IgD-negative memory B cell (primary cell): ENCODE measurements around the gene SCAP. TPM values are rescaled to one million over a fixed set of nuclear protein-coding genes. Genes with fewer than 3 reads are reported as not detected.
A peak's percentile ranks its signal among the peaks of the same experiment; 100 is the strongest.
"Not testable (repeated sequence)": the region's sequence is repeated elsewhere in the genome, so short reads cannot be mapped to it uniquely, and the experiment has no call there.

Experiments used
- H3K27ac Mint-ChIP-seq, 3 donors: one replicate each; pipeline ENCODE4 v1.8.0; 2020 to 2022; ENCODE audit warnings: mild to moderate bottlenecking in 3 of 3, mixed read lengths in 3 of 3, moderate library complexity in 1 of 3
- H3K27me3 Mint-ChIP-seq: one replicate; pipeline ENCODE4 v1.8.0; 2021; ENCODE audit warnings: mixed read lengths
- H3K36me3 Mint-ChIP-seq: one replicate; pipeline ENCODE4 v1.8.0; 2020; ENCODE audit warnings: mild to moderate bottlenecking, mixed read lengths
- H3K4me1 Mint-ChIP-seq, 3 donors: one replicate each; pipeline ENCODE4 v1.8.0; 2020 to 2022; ENCODE audit warnings: mixed read lengths in 3 of 3, mild to moderate bottlenecking in 1 of 3
- H3K4me3 Mint-ChIP-seq, 4 donors: one replicate each; pipeline ENCODE4 v1.8.0; 2020 to 2022; ENCODE audit warnings: mild to moderate bottlenecking in 4 of 4, mixed read lengths in 4 of 4, moderate library complexity in 3 of 4
- H3K9me3 Mint-ChIP-seq, 3 donors: one replicate each; pipeline ENCODE4 v1.8.0; 2020 to 2021; ENCODE audit warnings: mixed read lengths in 3 of 3, mild to moderate bottlenecking in 1 of 3
- polyA plus RNA-seq: library from polyadenylated mRNA; unstranded; fragments of 300-500 nt; fragmentation: Illumina TruSeq; gene quantifications from one replicate; pipeline ENCODE4 v1.2.3, GENCODE V29; 2021

The SCAP gene
- polyA plus RNA-seq, 1 donor from 2014 or later: 38.7 TPM

DNA sequence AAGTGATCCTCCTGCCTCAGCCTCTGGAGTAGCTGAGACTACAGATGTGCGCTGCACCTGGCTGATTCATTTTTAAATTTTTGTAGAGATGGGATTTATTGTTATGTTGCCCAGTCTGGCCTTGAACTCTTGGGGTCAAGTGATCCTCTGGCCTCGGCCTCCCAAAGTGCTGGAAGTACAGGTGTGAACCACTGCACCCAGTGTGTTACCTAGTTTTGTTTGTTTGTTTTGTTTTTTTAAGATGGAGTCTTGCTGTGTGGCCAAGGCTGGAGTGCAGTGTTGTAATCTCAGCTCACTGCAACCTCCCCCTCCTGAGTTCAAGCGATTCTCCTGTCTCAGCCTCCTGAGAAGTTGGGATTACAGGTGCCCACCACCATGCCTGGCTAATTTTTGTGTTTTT is 82.8 kb downstream of the SCAP start:
- peaks cover 4% of the 10 kb centered on the region for H3K36me3 Mint-ChIP-seq
- no peak overlapping the region for H3K4me3 Mint-ChIP-seq
- no peaks in the 10 kb centered on the region for H3K27me3 Mint-ChIP-seq
- no peaks in the 10 kb centered on the region for H3K9me3 Mint-ChIP-seq
- no peak overlapping the region for H3K27ac Mint-ChIP-seq
- peaks cover 7 to 19% (median 13%) of the 10 kb centered on the region in 3 donors for H3K4me1 Mint-ChIP-seq

DNA sequence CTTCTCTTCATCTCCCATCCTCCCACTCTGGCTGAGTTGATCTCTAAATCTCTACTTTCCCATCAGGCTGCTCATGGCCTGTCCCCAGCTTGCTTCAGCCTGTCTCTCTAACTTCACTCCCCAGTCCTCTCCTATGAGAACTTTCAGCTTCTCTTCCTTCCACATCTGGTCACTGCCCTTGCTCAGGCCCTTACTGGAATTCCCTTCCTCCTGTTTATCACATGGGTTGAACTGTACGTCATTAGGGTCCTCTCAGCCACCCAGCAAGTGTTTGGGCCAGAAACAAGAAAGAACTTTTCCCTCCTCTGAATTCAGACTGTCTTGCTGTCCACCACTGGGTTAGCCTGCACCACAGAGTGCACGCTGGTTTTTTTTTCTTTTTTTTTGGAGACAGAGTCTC is 89.9 kb downstream of the SCAP start:
- H3K9me3 Mint-ChIP-seq: no peaks in the 10 kb centered on the region

DNA sequence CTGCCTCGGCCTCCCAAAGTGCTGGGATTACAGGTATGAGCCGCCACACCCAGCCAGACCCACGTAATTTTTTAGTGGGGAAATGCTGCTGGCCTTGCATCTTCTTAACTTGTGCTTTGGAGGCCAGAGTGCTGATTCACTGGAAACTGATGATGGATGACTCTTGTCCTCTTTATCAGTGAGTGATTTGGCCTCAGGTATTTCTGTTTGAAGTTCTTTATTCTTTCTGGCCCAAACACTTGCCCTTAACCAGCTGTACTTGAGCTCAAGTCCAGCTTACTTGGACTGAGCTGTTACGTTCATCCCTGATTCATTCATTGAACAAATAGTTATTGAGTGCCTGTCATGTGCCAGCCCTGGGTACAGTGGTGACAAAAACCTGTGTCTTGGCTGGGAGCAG is 90.7 kb downstream of the SCAP start:
- Mint-ChIP-seq H3K9me3 (no peaks in the 10 kb centered on the region), H3K27me3 (no peaks in the 10 kb centered on the region), H3K36me3 (peaks cover 2% of the 10 kb centered on the region), H3K4me1 (peaks cover 28 to 42% (median 28%) of the 10 kb centered on the region in 3 donors), H3K4me3 (peak overlapping the region in 2 of 4 donors; percentile 5 to 80), H3K27ac (peak overlapping the region in 1 of 3 donors; percentile 48)

More for the DNA sequence above, 89.9 kb downstream of the SCAP start:
- Mint-ChIP-seq H3K4me3 (peak overlapping the region in 3 of 4 donors; percentile 23 to 84 (median 80)), H3K27ac (peak overlapping the region in 1 of 3 donors; percentile 48), H3K4me1 (peaks cover 22 to 35% (median 25%) of the 10 kb centered on the region in 3 donors), H3K36me3 (peaks cover 4% of the 10 kb centered on the region), H3K27me3 (no peaks in the 10 kb centered on the region)

DNA sequence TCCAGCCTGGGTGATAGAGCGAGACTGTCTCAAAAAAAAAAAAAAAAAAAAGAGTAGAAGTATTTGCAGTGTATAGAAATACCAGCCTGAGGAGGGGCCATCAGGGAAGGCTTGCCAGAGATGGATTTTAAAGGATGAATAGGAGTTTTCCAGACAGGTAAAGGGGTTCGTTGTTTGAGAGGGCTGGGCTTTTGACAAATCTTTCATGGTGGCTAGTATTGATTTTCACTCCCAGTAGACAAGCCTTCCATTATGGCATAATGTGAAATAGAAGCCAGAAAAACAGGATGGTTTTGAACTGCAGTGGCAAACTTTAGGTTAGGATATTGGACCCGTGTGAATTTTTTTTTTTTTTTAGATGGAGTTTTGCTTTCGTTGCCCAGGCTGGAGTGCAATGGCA is 91.3 kb downstream of the SCAP start:
- H3K36me3 Mint-ChIP-seq: peaks cover 2% of the 10 kb centered on the region
- H3K4me3 Mint-ChIP-seq: peak overlapping the region in 1 of 4 donors; percentile 80
- H3K27ac Mint-ChIP-seq: peak overlapping the region in 1 of 3 donors; percentile 62
- peaks cover 31 to 47% (median 33%) of the 10 kb centered on the region in 3 donors for H3K4me1 Mint-ChIP-seq
- H3K9me3 Mint-ChIP-seq: no peaks in the 10 kb centered on the region
- H3K27me3 Mint-ChIP-seq: no peaks in the 10 kb centered on the region

DNA sequence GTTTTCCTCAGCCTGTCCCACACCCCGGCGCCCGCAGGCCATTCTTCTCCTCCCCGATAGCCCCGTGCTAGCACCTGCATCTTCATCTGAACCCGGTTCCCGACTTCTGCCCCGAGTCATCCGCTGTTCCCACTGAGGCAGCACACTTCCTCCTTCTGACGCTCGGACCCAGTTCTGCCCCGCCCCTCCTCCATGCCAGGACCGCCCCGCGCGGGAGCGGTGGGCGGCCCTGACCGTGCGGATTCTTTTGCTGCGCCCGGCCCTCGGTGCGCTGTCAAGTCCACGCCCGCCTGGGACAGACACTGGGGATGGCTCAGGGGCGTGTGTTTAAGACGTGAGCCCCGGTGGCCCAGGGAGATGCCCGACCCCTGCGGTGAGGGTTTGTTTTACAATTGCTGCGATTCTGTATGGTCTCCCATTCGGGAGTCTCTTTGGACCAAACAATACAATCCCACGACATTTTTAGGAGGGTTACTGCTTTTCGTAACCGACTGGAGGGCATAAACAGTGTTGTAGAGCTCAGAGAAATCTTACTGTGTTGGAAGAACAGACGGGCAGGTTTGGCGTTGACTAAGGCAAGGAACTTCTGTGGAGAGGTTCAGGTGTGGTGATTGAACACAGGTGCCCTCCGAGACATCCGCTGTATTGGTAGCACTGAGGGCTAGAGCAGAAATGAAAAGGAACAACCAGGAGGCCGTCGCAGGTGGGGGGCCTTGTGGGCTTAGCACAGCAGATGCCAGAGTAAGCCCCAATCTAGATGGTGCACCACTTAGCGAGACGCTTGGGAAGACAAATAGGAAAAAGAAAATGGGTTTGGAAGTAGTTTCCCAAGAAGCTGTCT is 94.2 kb downstream of the SCAP start:
- Mint-ChIP-seq H3K4me1 (peaks cover 39 to 42% (median 42%) of the 10 kb centered on the region in 3 donors), H3K27me3 (no peaks in the 10 kb centered on the region)

DNA sequence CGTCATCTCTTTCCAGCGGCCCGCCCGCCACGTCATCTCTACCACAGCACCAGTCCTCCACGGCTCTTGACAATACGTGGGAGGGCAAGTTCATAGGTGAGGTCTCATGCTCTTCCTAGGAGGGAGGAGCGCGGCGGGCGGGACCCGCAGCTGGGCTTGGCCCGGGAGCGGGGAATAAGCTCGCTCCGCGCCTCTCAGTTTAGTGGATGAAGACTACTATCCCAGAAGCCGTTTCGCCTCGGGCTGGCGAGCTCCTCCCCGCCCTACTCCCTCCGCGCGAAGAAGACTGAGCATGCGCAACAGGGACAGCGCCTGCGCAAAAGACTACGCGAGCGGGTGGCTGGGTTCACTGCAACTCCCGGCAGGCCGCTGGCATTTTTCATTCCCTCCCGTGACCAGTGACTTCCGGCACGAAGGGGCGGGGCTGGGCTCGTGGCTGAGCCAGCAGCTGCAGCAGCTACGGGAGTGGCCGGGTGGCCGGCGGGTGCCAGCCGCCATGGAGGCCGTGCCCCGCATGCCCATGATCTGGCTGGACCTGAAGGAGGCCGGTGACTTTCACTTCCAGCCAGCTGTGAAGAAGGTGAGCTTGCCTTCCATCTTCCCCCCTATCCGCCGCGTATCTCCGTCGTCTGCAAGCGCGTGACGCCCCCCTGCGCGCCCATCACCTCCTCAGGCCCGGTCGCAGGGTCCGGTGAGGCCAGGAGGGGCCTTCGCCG is 95.0 kb downstream of the SCAP start, which contains the start of gene PTPN23:
TSS of gene PTPN23 (plus strand) at position 421 of the 716 bp plus-strand sequence. CDS start at position 497, 76 bp downstream.
- Mint-ChIP-seq H3K9me3 (no peaks in the 10 kb centered on the region), H3K4me1 (peaks cover 38 to 40% (median 39%) of the 10 kb centered on the region in 3 donors), H3K27ac (peak within 1 kb of the TSS; percentile 92 to 99 (median 98)), H3K4me3 (peak within 1 kb of the TSS; percentile 97 to 100 (median 98)), H3K27me3 (no peaks in the 10 kb centered on the region), H3K36me3 (peaks cover 2% of the 10 kb centered on the region)

More for the DNA sequence above, 94.2 kb downstream of the SCAP start:
- Mint-ChIP-seq H3K4me3 (peak overlapping the region; percentile 97 to 100 (median 98)), H3K9me3 (no peaks in the 10 kb centered on the region), H3K36me3 (peaks cover 2% of the 10 kb centered on the region), H3K27ac (peak overlapping the region; percentile 92 to 99 (median 98))

DNA sequence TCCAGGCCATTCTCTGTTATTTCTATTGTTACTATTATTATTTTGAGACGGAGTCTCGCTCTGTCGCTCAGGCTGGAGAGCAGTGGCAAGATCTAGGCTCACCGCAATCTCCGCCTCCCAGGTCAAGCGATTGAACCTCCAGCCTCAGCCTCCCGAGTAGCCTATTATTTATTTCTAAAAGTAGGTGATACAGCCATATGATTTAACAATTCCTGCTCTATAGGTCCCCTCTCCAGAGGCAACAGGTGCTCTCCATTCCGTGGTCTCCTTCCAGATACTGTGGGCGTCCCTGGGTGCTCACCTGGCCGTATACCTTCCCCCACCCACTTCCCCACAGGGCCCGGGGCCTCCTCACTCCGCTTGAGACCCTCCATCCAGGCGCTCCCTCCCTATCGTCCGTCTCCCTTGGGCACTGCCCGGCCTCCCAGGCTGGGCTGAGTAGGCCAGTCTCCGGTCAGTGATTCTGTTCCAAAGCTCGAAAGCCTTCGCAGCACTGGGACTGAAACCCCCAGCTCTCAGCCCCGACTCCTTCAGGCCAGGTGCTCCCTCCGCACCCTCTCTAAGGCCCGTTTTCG is 95.6 kb downstream of the SCAP start:
- peak overlapping the region; percentile 97 to 100 (median 98) for H3K4me3 Mint-ChIP-seq
- H3K27ac Mint-ChIP-seq: peak overlapping the region; percentile 92 to 99 (median 98)
- no peaks in the 10 kb centered on the region for H3K9me3 Mint-ChIP-seq
- no peaks in the 10 kb centered on the region for H3K27me3 Mint-ChIP-seq
- H3K36me3 Mint-ChIP-seq: peaks cover 2% of the 10 kb centered on the region
- peaks cover 34 to 38% (median 37%) of the 10 kb centered on the region in 3 donors for H3K4me1 Mint-ChIP-seq

DNA sequence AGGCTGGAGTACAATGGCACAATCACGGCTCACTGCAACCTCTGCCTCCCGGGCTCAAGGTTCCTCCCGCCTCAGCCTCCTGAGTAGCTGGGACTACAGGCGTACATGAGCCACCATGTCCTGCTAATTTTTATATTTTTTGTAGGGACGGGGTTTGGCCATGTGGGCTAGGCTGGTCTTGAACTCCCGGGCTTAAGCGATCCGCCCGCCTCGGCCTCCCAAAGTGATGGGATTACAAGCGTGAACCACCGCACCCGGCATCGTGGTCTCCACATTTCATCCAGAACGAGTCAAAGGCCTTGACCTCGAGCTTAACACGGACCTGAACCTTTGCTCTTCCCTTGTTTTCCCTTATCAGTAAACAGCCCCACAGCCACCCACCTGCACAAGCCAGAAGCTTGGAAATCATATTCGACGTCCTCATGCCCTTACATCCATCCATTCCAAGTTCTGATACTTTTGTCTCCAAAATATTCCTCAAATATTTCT is 96.3 kb downstream of the SCAP start:
- H3K27ac Mint-ChIP-seq: peak overlapping the region in 2 of 3 donors; percentile 92 to 98
- no peaks in the 10 kb centered on the region for H3K9me3 Mint-ChIP-seq
- peak overlapping the region; percentile 97 to 100 (median 98) for H3K4me3 Mint-ChIP-seq
- H3K4me1 Mint-ChIP-seq: peaks cover 34 to 37% (median 35%) of the 10 kb centered on the region in 3 donors
- H3K27me3 Mint-ChIP-seq: no peaks in the 10 kb centered on the region
- peaks cover 2% of the 10 kb centered on the region for H3K36me3 Mint-ChIP-seq

DNA sequence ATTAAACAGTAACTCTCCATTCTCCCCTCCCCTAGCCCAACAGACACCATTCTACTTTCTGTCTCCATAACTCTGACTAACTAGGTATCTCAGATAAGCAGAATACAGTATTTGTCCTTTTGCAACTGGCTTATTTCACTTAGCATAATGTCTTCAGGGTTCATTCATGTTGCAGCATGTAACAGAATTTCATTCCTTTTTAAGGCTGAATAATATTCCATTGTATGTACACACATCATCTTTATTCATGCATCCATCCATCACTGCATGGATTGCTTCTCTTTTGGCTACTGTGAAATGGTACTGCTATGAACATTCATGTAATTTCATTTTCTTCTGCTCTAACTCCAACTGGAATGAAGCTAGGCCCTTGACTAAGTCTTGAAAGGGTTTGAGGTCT is 96.9 kb downstream of the SCAP start:
- H3K4me3 Mint-ChIP-seq: peak overlapping the region in 1 of 4 donors; percentile 25
- peaks cover 33 to 35% (median 34%) of the 10 kb centered on the region in 3 donors for H3K4me1 Mint-ChIP-seq
- H3K27me3 Mint-ChIP-seq: no peaks in the 10 kb centered on the region
- H3K9me3 Mint-ChIP-seq: no peaks in the 10 kb centered on the region
- peaks cover 2% of the 10 kb centered on the region for H3K36me3 Mint-ChIP-seq
- peak overlapping the region in 1 of 3 donors; percentile 39 for H3K27ac Mint-ChIP-seq

DNA sequence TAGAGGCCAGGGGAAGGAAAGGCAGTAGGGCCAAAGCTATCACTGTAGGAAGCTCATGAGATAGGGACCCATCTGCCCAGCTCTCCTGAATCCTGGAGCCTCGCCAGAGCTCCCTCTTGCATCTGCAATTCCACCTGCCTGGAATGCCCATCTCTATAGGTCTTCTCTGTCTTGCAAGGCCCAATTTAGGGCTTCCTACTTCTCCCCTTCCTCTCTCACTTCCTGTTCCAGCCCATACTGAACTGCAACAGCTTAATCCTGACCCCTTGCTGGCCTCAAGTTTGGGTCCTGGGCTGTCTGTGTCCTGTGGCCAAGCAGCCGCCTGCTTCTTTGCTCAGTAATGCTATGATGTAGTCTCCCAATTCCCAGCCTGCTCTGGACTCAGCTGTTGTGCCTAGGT is 98.6 kb downstream of the SCAP start:
- Mint-ChIP-seq H3K27ac (peak overlapping the region in 1 of 3 donors; percentile 50), H3K4me3 (peak overlapping the region in 2 of 4 donors; percentile 65 to 70), H3K4me1 (peaks cover 22 to 25% (median 24%) of the 10 kb centered on the region in 3 donors)

DNA sequence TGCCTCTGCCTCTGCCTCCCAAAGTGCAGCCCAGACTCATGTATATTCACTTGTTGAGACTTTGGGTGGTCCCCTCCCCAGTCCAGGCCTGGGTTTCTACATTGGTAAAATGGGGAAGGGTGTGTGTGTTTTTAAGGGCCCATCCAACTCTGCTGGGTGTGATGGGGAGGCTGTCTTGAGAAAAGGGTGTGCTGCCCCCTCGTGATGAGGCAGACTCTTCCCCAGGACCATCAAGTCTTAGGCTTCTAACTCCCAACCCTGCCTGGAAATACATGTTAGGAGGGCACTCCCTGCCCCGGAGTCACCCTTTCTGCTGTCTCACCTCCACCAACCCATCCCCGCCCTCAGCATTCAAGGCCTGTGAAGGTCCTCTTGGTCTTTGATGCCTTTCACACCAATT is 99.3 kb downstream of the SCAP start:
- Mint-ChIP-seq H3K4me3 (no peak overlapping the region), H3K9me3 (no peaks in the 10 kb centered on the region), H3K27me3 (no peaks in the 10 kb centered on the region), H3K36me3 (no peaks in the 10 kb centered on the region), H3K4me1 (peaks cover 18 to 19% (median 19%) of the 10 kb centered on the region in 3 donors), H3K27ac (no peak overlapping the region)

More for the DNA sequence above, 98.6 kb downstream of the SCAP start:
- Mint-ChIP-seq H3K36me3 (no peaks in the 10 kb centered on the region), H3K27me3 (no peaks in the 10 kb centered on the region), H3K9me3 (no peaks in the 10 kb centered on the region)

DNA sequence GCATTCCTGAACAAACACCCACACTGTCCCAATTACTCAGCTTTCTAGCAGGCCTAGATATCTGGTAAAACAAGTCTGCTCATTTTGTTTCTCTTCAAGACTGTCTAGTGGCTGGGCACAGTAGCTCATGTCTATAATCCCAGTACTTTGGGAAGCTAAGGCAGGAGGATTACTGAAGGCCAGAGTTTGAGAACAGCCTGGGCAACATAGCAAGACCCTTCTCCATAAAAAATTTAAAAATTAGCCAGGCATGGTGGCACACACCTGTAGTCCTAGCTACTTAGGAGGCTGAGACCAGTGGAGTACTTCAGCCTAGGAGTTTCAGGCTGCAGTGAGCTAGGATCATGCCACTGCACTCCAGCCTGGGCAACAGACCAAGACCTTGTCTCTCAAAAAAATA is 101.2 kb downstream of the SCAP start:
- Mint-ChIP-seq H3K27me3 (no peaks in the 10 kb centered on the region), H3K36me3 (no peaks in the 10 kb centered on the region), H3K4me1 (peaks cover 4 to 10% (median 9%) of the 10 kb centered on the region in 3 donors)

DNA sequence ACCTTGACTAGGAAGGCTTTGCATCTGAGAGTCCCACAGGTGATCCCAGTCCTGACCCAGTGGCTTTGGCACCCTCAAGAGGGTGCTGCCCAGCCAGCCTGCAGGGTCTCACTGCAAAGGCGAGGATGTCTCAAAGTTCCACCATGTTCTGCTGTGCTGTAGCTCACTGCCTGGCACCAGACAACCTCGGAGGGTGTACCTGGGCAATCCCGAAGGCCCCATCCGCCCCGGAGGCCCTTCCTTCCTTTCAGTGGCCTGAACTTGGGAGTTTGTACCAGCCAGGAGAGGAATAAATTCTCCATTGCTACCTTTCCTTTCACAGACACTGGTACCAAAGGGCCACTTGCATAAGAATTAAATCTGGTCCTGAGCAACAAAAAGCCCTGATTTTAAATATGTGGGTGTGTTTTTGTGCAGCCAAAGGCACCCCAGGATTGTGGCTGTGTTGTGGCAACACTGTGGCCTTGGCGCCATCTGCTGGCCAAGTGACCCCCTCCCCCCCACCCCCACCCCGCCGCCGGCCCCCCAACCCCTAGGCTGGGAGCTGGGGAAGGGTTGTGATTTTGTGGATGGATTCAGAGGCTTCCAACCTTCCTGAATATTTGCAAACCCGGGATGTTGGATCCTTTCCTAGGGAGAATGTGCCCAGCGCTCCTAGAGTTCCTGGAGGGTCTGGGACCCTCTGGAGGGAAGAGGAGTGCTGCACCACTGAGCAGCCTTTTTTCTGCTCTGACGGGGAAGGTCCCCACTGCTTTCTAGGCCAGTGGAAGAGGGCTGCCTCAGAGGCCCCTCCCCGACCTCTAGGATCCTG is 104.6 kb downstream of the SCAP start:
- Mint-ChIP-seq H3K4me3 (no peak overlapping the region), H3K9me3 (no peaks in the 10 kb centered on the region), H3K36me3 (no peaks in the 10 kb centered on the region), H3K4me1 (no peaks in the 10 kb centered on the region), H3K27me3 (no peaks in the 10 kb centered on the region), H3K27ac (no peak overlapping the region)

More for the DNA sequence above, 101.2 kb downstream of the SCAP start:
- H3K9me3 Mint-ChIP-seq: no peaks in the 10 kb centered on the region
- H3K4me3 Mint-ChIP-seq: no peak overlapping the region
- H3K27ac Mint-ChIP-seq: no peak overlapping the region

DNA sequence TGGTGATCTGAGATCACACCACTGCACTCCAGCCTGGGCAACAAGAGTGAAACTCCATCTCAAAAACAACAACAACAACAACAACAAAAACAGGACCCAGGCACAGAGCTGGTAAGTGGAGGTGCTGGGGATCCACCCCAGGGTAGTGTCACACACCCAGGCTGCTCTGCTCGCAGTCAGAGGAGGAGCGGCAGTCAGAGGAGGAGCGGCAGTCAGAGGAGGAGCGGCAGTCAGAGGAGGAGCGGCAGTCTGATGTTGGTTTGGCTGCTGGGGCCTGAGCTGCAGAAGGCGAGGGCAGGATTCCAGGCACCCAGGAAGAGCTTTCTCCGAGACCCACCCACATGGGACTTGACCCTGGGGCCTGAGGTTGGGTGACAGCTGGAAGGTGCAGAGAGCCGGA is 105.7 kb downstream of the SCAP start:
- not testable (repeated sequence) for H3K4me1 Mint-ChIP-seq, H3K9me3 Mint-ChIP-seq, H3K27ac Mint-ChIP-seq, H3K4me3 Mint-ChIP-seq, H3K36me3 Mint-ChIP-seq, H3K27me3 Mint-ChIP-seq
